Esophagus muscularis mucosa (tissue), 3 donors: Measurements from ENCODE around the gene LHX4.

Experiments
- CTCF ChIP-seq, 3 experiments: fragments of 200-600 bp in 2 of 3; fragments of 450-650 bp in 1 of 3; sonication (generic) in 2 of 3; IDR thresholded peaks; one replicate each; pipeline ENCODE4 v1.5.1; 2017 to 2019; ENCODE audit warnings: antibody characterized with exemption in 3 of 3, mild to moderate bottlenecking in 2 of 3, moderate library complexity in 1 of 3
- POLR2A ChIP-seq: fragments of 450-650 bp; IDR thresholded peaks from one replicate; pipeline ENCODE4 v1.6.1; 2017; ENCODE audit warnings: antibody characterized with exemption, moderate library complexity, mild to moderate bottlenecking, low read depth
- POLR2AphosphoS5 ChIP-seq, 2 donors: sonication (generic); formaldehyde crosslinking; IDR thresholded peaks; one replicate each; pipeline ENCODE4 v1.6.1; 2017; ENCODE audit warnings: antibody characterized with exemption in 2 of 2

- TF ChIP-seq CTCF (IDR thresholded peaks at IDR 0.05) = no peak
- no peak for TF ChIP-seq POLR2AphosphoS5 (IDR thresholded peaks at IDR 0.05)
- TF ChIP-seq POLR2A = no peak
These were observed 46.0 kb upstream of the LHX4 start for GRCh38 chr1:180184041-180184440.
